Ramos (cell line): ENCODE measurements around the gene SRRM1.
"Not testable (repeated sequence)": the region's sequence is repeated elsewhere in the genome, so short reads cannot be mapped to it uniquely, and the experiment has no call there.

Experiments used
- in situ Hi-C: fragments of 300-500 bp; cut with MboI; formaldehyde crosslinking; loops from one replicate; pipeline ENCODE4 v1.14.3; 2022; ENCODE audit warnings: low sequenced_read_pairs; ENCODE audit not compliant: unreplicated experiment

The SRRM1 gene

GRCh38 chr1:24692351-24692980, 49.4 kb downstream of the SRRM1 start:
- in situ Hi-C loops: loop anchor here (5.0 to 25.0 kb wide), 2 partner anchors 145 to 395 kb away; no protein-coding TSS in a partner anchor

GRCh38 chr1:24693827-24694379, 50.8 kb downstream of the SRRM1 start:
- in situ Hi-C loops: loop anchor here (5.0 to 25.0 kb wide), 2 partner anchors 143 to 393 kb away; no protein-coding TSS in a partner anchor

GRCh38 chr1:24694380-24694843, 51.3 kb downstream of the SRRM1 start:
- in situ Hi-C loops: loop anchor here (5.0 to 25.0 kb wide), 2 partner anchors 143 to 393 kb away; no protein-coding TSS in a partner anchor

- in situ Hi-C loops: loop anchor here (25.0 kb wide), 1 partner anchor 392 kb away; no protein-coding TSS in a partner anchor
These were observed 52.3 kb downstream of the SRRM1 start for GRCh38 chr1:24695202-24695974.

- in situ Hi-C loops: loop anchor here (25.0 kb wide), 1 partner anchor 391 kb away; no protein-coding TSS in a partner anchor
These were observed 53.1 kb downstream of the SRRM1 start for GRCh38 chr1:24696041-24696755.

GRCh38 chr1:24696756-24697330, 53.7 kb downstream of the SRRM1 start:
- in situ Hi-C loops: loop anchor here (25.0 kb wide), 1 partner anchor 390 kb away; no protein-coding TSS in a partner anchor

- in situ Hi-C loops: loop anchor here (25.0 kb wide), 1 partner anchor 390 kb away; no protein-coding TSS in a partner anchor
These were observed 54.4 kb downstream of the SRRM1 start for GRCh38 chr1:24697453-24698001.

GRCh38 chr1:24698326-24698725, 55.2 kb downstream of the SRRM1 start:
- in situ Hi-C loops: loop anchor here (25.0 kb wide), 1 partner anchor 389 kb away; no protein-coding TSS in a partner anchor

GRCh38 chr1:24699628-24700027, 56.5 kb downstream of the SRRM1 start:
- in situ Hi-C loops: loop anchor here (25.0 kb wide), 1 partner anchor 388 kb away; no protein-coding TSS in a partner anchor

- in situ Hi-C loops: no loop called here
These were observed 59.6 kb downstream of the SRRM1 start for GRCh38 chr1:24702511-24703293.

GRCh38 chr1:24704411-24705259, 61.5 kb downstream of the SRRM1 start:
- in situ Hi-C loops: no loop called here

GRCh38 chr1:24705260-24706073, 62.4 kb downstream of the SRRM1 start:
- in situ Hi-C loops: no loop called here

- in situ Hi-C loops: not testable (repeated sequence)
These were observed 62.9 kb downstream of the SRRM1 start for GRCh38 chr1:24706074-24706389.

GRCh38 chr1:24707687-24708086, 64.6 kb downstream of the SRRM1 start:
- in situ Hi-C loops: no loop called here

- in situ Hi-C loops: no loop called here
These were observed 65.8 kb downstream of the SRRM1 start for GRCh38 chr1:24708938-24709337.

- in situ Hi-C loops: no loop called here
These were observed 66.8 kb downstream of the SRRM1 start for GRCh38 chr1:24709791-24710441.

- in situ Hi-C loops: no loop called here
These were observed 68.2 kb downstream of the SRRM1 start for GRCh38 chr1:24711329-24711728.
